GM12878 (cell line): ENCODE results near the gene SERPINE1.

ENCODE experiments used
- CHD2 ChIP-seq: IDR thresholded peaks from 2 replicates; pipeline ENCODE4 v1.6.1; 2011; ENCODE audit warnings: low read depth, low read length, improper control_type of control experiment, borderline replicate concordance
- CREB1 ChIP-seq: IDR thresholded peaks from 2 replicates; pipeline ENCODE4 v1.6.1; 2012; ENCODE audit warnings: low read depth, mild to moderate bottlenecking, inconsistent platforms
- CTCF ChIP-seq, 3 experiments: IDR thresholded peaks in 2 of 3; conservative IDR thresholded peaks in 1 of 3; 2 replicates each; pipeline ENCODE4 v1.5.1; 2011; ENCODE audit warnings: low read depth in 3 of 3, low read length in 3 of 3, mild to moderate bottlenecking in 3 of 3, control low read depth in 2 of 3, moderate library complexity in 2 of 3, inconsistent platforms in 1 of 3, mixed read lengths in 1 of 3; ENCODE audit not compliant: control insufficient read depth in 2 of 3, insufficient read depth in 1 of 3; ENCODE audit errors: extremely low read depth in 1 of 3
- HDGF ChIP-seq: fragments of 450-650 bp; IDR thresholded peaks from 2 replicates; pipeline ENCODE4 v1.6.1; 2016; ENCODE audit warnings: antibody characterized with exemption
- MAX ChIP-seq: IDR thresholded peaks from 2 replicates; pipeline ENCODE4 v1.6.1; 2012; ENCODE audit warnings: low read depth, low read length, improper control_type of control experiment
- NFYB ChIP-seq: IDR thresholded peaks from 2 replicates; pipeline ENCODE4 v1.6.1; 2011; ENCODE audit warnings: low read depth, mild to moderate bottlenecking, low read length, improper control_type of control experiment, moderate library complexity; ENCODE audit not compliant: insufficient read depth
- POLR2AphosphoS5 ChIP-seq: IDR thresholded peaks from 2 replicates; pipeline ENCODE4 v1.6.1; 2011; ENCODE audit warnings: mild to moderate bottlenecking, low read length, inconsistent platforms
- RFX5 ChIP-seq: IDR thresholded peaks from 2 replicates; pipeline ENCODE4 v1.6.1; 2011; ENCODE audit warnings: low read depth, low read length, improper control_type of control experiment
- SMC3 ChIP-seq: IDR thresholded peaks from 2 replicates; pipeline ENCODE4 v1.6.1; 2011; ENCODE audit warnings: low read length, improper control_type of control experiment, borderline replicate concordance
- SP1 ChIP-seq: IDR thresholded peaks from one replicate; pipeline ENCODE4 v1.6.1; 2011; ENCODE audit warnings: low read depth, low read length
- SREBF2 ChIP-seq: IDR thresholded peaks from 2 replicates; pipeline ENCODE4 v1.6.1; 2012; ENCODE audit warnings: mild to moderate bottlenecking, low read length
- STAT1 ChIP-seq: fragments of 450-650 bp; conservative IDR thresholded peaks from 2 replicates; pipeline ENCODE4 v1.6.1; 2014; ENCODE audit warnings: antibody characterized with exemption, mild to moderate bottlenecking
- TAF1 ChIP-seq: IDR thresholded peaks from 2 replicates; pipeline ENCODE4 v1.6.1; 2011; ENCODE audit warnings: mild to moderate bottlenecking, low read depth, low read length, borderline replicate concordance
- ZNF592 ChIP-seq: fragments of 450-650 bp; IDR thresholded peaks from 2 replicates; pipeline ENCODE4 v1.6.1; 2017; ENCODE audit warnings: mild to moderate bottlenecking, moderate library complexity

GRCh38 chr7:101118856-101119255 lies 8.0 kb upstream of the SERPINE1 start:
- TF ChIP-seq SREBF2 (no peak), CTCF (IDR thresholded peaks at IDR 0.05 in 2 of 3, conservative IDR thresholded peaks at IDR 0.05 in 1 of 3; ENCODE audit: control insufficient read depth in 2 of 3, extremely low read depth in 1 of 3, insufficient read depth in 1 of 3, low read depth in 3 of 3, low read length in 3 of 3) (no peak), TAF1 (no peak), HDGF (no peak), MAX (no peak), CREB1 (no peak), STAT1 (no peak), POLR2AphosphoS5 (no peak), ZNF592 (no peak), SMC3 (no peak), RFX5 (no peak), SP1 (no peak), CHD2 (no peak), NFYB (no peak)
